ENCODE results near the gene CABP4.

CABP4 gene

GRCh38 chr11:67455054-67455453 lies at the start of gene CABP4:
CABP4 (plus strand) TSS chr11:67455354; CDS start chr11:67455424, 70 bp downstream.
- Histone ChIP-seq H3K27ac (ENCODE audit: low read length) (no peak within 1 kb of the TSS), H3K27me3 (ENCODE audit: low read depth, low read length) (no peaks in the 10 kb centered on the region), H3K9me3 (ENCODE audit: control insufficient read depth in 1 of 2, low read length in 2 of 2) (no peaks in the 10 kb centered on the region), H3K4me1 (ENCODE audit: control insufficient read depth in 1 of 2, insufficient read depth in 2 of 2, low read length in 2 of 2) (no peaks in the 10 kb centered on the region), H3K36me3 (ENCODE audit: control insufficient read depth in 1 of 2, insufficient read depth in 2 of 2, low read length in 2 of 2) (no peaks in the 10 kb centered on the region), H3K4me3 (ENCODE audit: low read depth in 1 of 2, low read length in 2 of 2) (no peak within 1 kb of the TSS)

DNA sequence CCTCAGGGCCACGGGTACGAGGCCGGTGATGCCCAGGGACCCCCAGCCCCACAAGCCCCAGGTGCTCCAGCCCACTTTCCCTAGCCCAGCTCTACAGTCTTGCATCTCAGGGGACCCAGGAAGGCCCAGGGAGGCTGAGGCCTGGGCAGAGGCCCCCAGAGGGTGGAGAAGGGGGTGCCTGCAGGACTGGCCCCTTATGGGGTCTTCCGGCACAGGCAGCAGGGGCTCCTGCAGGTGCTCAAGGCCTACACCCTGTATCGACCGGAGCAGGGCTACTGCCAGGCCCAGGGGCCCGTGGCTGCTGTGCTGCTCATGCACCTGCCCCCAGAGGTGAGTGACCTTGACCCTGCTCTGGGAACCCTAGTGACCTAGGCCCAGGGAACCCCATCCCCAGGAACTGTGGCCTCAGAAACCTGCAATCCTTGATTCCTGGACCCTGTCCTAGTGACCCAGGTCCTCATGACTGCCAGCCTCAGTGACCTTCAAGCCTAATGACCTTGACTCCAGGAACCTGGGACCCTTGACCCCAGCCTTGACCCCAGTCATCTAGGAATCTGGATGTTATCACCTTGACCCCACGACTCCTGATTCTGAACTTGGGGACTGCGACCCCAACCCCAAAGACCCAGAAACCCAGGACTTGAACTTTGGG lies 49.3 kb upstream of the CABP4 start:
- no peaks in the 10 kb centered on the region for H3K36me3 ChIP-seq (ENCODE audit: control insufficient read depth in 1 of 2, insufficient read depth in 2 of 2, low read length in 2 of 2)
- no peak overlapping the region for H3K4me3 ChIP-seq (ENCODE audit: low read depth in 1 of 2, low read length in 2 of 2)
- H3K27ac ChIP-seq (ENCODE audit: low read length) = no peak overlapping the region
- no peaks in the 10 kb centered on the region for H3K9me3 ChIP-seq (ENCODE audit: control insufficient read depth in 1 of 2, low read length in 2 of 2)
- no peaks in the 10 kb centered on the region for H3K27me3 ChIP-seq (ENCODE audit: low read depth, low read length)
- H3K4me1 ChIP-seq (ENCODE audit: control insufficient read depth in 1 of 2, insufficient read depth in 2 of 2, low read length in 2 of 2) = peaks cover under 1 to 26% of the 10 kb centered on the region in 2 donors

GRCh38 chr11:67406420-67406968 lies 48.7 kb upstream of the CABP4 start:
- H3K4me1 ChIP-seq (ENCODE audit: control insufficient read depth in 1 of 2, insufficient read depth in 2 of 2, low read length in 2 of 2) = peaks cover 0 to 25% of the 10 kb centered on the region in 2 donors

DNA sequence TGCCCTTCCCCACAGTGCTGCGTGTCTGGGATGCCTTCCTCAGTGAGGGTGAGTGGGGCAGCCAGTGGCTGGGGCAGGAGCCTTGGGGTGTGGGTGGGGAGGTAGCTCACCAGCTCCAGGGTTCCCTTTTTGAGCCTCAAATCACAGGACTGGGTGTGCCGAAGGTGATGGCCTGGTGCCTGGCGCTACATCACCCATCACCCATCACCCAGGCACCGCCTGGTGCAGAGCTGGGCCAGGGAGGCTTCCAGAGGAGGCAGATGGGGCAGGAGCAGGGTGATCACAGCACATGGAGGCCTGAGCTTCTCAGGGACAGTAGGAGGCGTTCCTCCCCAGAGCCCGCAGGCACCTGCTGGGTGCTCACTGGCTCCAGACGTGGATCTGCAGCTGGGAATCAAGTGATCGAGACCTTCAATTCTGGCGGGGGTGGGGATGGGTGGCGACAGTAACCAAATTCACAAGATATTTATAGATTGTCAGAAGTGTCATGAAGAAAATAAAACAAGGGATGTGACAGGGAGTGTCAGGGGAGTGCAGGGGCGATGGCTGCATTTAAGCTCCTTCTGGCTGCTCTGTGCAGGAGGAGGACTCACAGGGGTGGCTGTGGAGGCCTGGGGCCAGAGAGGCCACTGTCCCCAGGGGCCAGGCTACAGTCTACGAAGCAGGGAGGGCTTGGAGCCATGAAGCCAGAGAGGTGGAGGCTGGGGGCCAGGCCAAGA lies 48.0 kb upstream of the CABP4 start:
- peaks cover 0 to 23% of the 10 kb centered on the region in 2 donors for H3K4me1 ChIP-seq (ENCODE audit: control insufficient read depth in 1 of 2, insufficient read depth in 2 of 2, low read length in 2 of 2)
- H3K27me3 ChIP-seq (ENCODE audit: low read depth, low read length) = no peaks in the 10 kb centered on the region
- no peak overlapping the region for H3K4me3 ChIP-seq (ENCODE audit: low read depth in 1 of 2, low read length in 2 of 2)
- H3K9me3 ChIP-seq (ENCODE audit: control insufficient read depth in 1 of 2, low read length in 2 of 2) = no peaks in the 10 kb centered on the region
- no peak overlapping the region for H3K27ac ChIP-seq (ENCODE audit: low read length)
- H3K36me3 ChIP-seq (ENCODE audit: control insufficient read depth in 1 of 2, insufficient read depth in 2 of 2, low read length in 2 of 2) = no peaks in the 10 kb centered on the region

More at GRCh38 chr11:67406420-67406968, 48.7 kb upstream of the CABP4 start:
- Histone ChIP-seq H3K4me3 (ENCODE audit: low read depth in 1 of 2, low read length in 2 of 2) (no peak overlapping the region), H3K9me3 (ENCODE audit: control insufficient read depth in 1 of 2, low read length in 2 of 2) (no peaks in the 10 kb centered on the region), H3K36me3 (ENCODE audit: control insufficient read depth in 1 of 2, insufficient read depth in 2 of 2, low read length in 2 of 2) (no peaks in the 10 kb centered on the region), H3K27ac (ENCODE audit: low read length) (no peak overlapping the region), H3K27me3 (ENCODE audit: low read depth, low read length) (no peaks in the 10 kb centered on the region)

DNA sequence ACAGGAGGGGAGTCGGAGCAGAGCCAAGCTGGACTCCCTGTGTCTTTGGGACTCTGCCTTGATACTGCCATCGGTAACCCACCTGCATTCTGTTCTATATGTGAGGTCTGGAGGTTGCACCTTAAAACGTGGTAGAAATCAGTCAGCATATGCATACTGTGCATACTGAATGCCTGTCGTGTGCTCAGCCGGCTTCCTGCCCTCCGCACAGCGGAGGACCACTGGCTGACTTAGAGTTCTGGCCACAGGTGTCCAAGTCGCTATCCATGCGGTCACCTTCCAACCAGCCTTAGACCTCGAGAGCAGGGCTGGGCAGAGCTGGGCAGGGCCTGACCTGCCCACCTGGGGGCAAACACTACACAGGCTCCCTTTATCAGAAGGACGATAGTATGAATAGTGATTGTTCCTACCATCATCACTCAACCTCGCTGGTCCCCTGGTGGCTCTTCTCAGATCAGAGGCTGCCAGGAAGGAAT lies 47.4 kb upstream of the CABP4 start:
- Histone ChIP-seq H3K9me3 (ENCODE audit: control insufficient read depth in 1 of 2, low read length in 2 of 2) (no peaks in the 10 kb centered on the region), H3K36me3 (ENCODE audit: control insufficient read depth in 1 of 2, insufficient read depth in 2 of 2, low read length in 2 of 2) (no peaks in the 10 kb centered on the region), H3K27ac (ENCODE audit: low read length) (no peak overlapping the region), H3K27me3 (ENCODE audit: low read depth, low read length) (peaks cover 4% of the 10 kb centered on the region), H3K4me1 (ENCODE audit: control insufficient read depth in 1 of 2, insufficient read depth in 2 of 2, low read length in 2 of 2) (peaks cover 0 to 20% of the 10 kb centered on the region in 2 donors), H3K4me3 (ENCODE audit: low read depth in 1 of 2, low read length in 2 of 2) (no peak overlapping the region)

DNA sequence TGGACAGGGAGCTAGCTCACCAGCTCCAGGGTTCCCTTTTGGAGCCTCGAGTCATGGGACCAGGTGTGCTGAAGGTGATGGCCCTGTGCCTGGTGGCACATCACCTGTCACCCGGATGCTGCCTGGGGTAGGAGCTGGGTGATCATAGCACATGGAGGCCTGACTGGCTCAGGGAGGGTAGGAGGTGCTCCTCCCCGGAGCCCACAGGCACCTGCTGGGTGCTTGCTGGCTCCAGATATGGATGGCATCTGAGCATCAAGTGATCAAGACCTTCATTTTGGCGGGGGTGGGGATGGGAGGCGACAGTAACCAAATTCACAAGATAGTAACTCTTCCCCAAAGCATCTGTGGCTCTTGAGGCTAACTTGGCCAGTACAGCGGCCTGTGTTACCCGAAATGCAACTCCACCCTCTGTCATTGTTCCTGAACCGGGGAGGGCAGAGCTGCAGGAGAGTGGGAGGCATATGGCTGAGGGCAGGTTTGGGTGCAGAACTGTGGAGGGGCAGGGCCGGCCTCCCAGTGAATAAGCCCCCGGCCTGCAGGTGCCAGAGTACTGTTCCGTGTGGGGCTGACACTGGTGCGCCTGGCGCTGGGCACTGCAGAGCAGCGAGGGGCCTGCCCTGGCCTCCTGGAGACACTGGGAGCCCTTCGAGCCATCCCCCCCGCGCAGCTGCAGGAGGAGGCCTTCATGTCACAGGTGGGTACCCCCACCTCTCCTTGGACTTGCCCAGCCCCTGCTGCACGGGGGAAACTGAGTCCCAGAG lies 46.5 kb upstream of the CABP4 start:
- H3K4me1 ChIP-seq (ENCODE audit: control insufficient read depth in 1 of 2, insufficient read depth in 2 of 2, low read length in 2 of 2) = peaks cover 0 to 17% of the 10 kb centered on the region in 2 donors
- H3K4me3 ChIP-seq (ENCODE audit: low read depth in 1 of 2, low read length in 2 of 2) = no peak overlapping the region
- H3K27ac ChIP-seq (ENCODE audit: low read length) = no peak overlapping the region
- H3K9me3 ChIP-seq (ENCODE audit: control insufficient read depth in 1 of 2, low read length in 2 of 2) = no peaks in the 10 kb centered on the region
- no peaks in the 10 kb centered on the region for H3K36me3 ChIP-seq (ENCODE audit: control insufficient read depth in 1 of 2, insufficient read depth in 2 of 2, low read length in 2 of 2)
- peaks cover 7% of the 10 kb centered on the region for H3K27me3 ChIP-seq (ENCODE audit: low read depth, low read length)

- Histone ChIP-seq H3K9me3 (ENCODE audit: control insufficient read depth in 1 of 2, low read length in 2 of 2) (no peaks in the 10 kb centered on the region), H3K4me1 (ENCODE audit: control insufficient read depth in 1 of 2, insufficient read depth in 2 of 2, low read length in 2 of 2) (peaks cover 0 to 17% of the 10 kb centered on the region in 2 donors), H3K36me3 (ENCODE audit: control insufficient read depth in 1 of 2, insufficient read depth in 2 of 2, low read length in 2 of 2) (no peaks in the 10 kb centered on the region), H3K4me3 (ENCODE audit: low read depth in 1 of 2, low read length in 2 of 2) (no peak overlapping the region), H3K27ac (ENCODE audit: low read length) (no peak overlapping the region), H3K27me3 (ENCODE audit: low read depth, low read length) (peaks cover 7% of the 10 kb centered on the region)
Observed at GRCh38 chr11:67409261-67409666, 45.9 kb upstream of the CABP4 start.

DNA sequence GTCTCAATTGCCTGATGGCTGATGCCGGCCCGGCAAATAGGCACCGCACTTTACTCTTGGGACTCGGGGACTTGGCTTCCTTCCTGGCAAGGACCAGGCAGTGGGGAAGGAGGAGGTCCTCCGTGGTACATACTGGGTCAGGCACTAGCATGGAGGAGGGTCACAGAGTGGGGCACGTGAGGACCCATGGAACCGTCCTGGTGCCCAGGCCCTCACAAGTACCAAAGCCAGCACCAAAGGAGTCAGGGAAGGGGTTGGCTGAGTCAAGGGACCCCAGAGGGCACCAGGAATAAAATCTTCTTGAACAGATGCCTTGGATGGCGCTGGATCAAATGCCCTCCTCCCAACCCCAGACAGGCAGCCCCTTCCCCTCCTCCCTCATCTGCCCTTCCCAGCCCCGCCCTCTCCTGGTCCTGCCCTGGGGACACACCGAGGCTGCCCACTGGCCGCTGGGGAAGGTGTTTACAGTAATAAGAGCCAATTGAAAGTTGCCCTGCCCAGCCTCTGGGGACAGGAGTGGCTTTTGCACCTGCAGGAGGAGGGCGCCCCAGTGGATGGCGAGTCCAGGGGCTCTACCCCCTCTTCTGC lies 45.3 kb upstream of the CABP4 start:
- Histone ChIP-seq H3K27ac (ENCODE audit: low read length) (no peak overlapping the region), H3K4me1 (ENCODE audit: control insufficient read depth in 1 of 2, insufficient read depth in 2 of 2, low read length in 2 of 2) (peaks cover 0 to 18% of the 10 kb centered on the region in 2 donors), H3K4me3 (ENCODE audit: low read depth in 1 of 2, low read length in 2 of 2) (no peak overlapping the region), H3K36me3 (ENCODE audit: control insufficient read depth in 1 of 2, insufficient read depth in 2 of 2, low read length in 2 of 2) (no peaks in the 10 kb centered on the region), H3K27me3 (ENCODE audit: low read depth, low read length) (peaks cover 7% of the 10 kb centered on the region), H3K9me3 (ENCODE audit: control insufficient read depth in 1 of 2, low read length in 2 of 2) (no peaks in the 10 kb centered on the region)

- H3K36me3 ChIP-seq (ENCODE audit: control insufficient read depth in 1 of 2, insufficient read depth in 2 of 2, low read length in 2 of 2) = no peaks in the 10 kb centered on the region
- no peak overlapping the region for H3K4me3 ChIP-seq (ENCODE audit: low read depth in 1 of 2, low read length in 2 of 2)
- peaks cover 0 to 23% of the 10 kb centered on the region in 2 donors for H3K4me1 ChIP-seq (ENCODE audit: control insufficient read depth in 1 of 2, insufficient read depth in 2 of 2, low read length in 2 of 2)
- H3K27ac ChIP-seq (ENCODE audit: low read length) = no peak overlapping the region
- H3K9me3 ChIP-seq (ENCODE audit: control insufficient read depth in 1 of 2, low read length in 2 of 2) = no peaks in the 10 kb centered on the region
- peaks cover 7% of the 10 kb centered on the region for H3K27me3 ChIP-seq (ENCODE audit: low read depth, low read length)
Observed at GRCh38 chr11:67410369-67410831, 44.8 kb upstream of the CABP4 start.

DNA sequence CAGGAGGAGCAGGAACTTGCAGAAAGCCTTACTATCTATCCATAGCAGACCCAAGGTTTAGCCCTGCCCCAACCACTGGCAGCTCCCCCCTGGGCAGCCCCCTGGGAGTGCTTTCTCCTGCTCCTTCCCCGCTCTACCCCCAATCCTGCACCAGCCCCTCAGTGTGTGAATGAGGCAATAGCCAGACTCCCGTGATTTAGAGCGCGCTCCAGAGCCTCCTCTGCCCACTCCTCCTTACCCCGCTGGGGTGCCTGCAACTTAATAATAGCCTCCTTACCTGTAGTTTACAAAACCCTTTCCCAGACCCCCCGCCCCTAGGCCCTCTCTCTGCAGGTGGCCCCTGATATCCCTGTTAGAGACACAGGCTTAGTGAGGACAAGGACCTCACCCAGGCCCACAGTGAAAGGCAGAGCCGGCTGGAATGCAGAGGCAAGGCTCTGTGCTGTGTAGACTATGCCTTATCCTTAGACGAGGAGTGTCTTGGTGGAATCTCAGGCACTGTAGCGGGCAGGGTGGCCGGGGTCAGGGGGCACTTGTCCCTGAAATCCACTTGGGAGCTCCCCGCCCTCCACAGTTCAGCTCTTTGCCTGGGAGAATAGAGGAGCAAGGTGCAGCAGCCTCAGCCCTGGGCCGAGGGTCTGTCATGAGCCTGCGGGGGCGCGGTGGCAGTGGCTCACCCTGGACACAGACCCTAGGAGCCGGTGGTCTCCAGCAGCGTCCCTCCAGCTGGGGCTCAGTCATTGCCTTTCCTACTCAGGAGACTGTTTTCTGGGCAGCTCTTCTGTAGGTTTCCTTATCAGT lies 44.0 kb upstream of the CABP4 start:
- Histone ChIP-seq H3K4me3 (ENCODE audit: low read depth in 1 of 2, low read length in 2 of 2) (no peak overlapping the region), H3K27me3 (ENCODE audit: low read depth, low read length) (peaks cover 7% of the 10 kb centered on the region), H3K27ac (ENCODE audit: low read length) (no peak overlapping the region), H3K4me1 (ENCODE audit: control insufficient read depth in 1 of 2, insufficient read depth in 2 of 2, low read length in 2 of 2) (peaks cover 0 to 25% of the 10 kb centered on the region in 2 donors), H3K36me3 (ENCODE audit: control insufficient read depth in 1 of 2, insufficient read depth in 2 of 2, low read length in 2 of 2) (no peaks in the 10 kb centered on the region), H3K9me3 (ENCODE audit: control insufficient read depth in 1 of 2, low read length in 2 of 2) (no peaks in the 10 kb centered on the region)
